ENCODE results near the gene CUX1. TPM values are rescaled to one million over a fixed set of nuclear protein-coding genes. Genes with fewer than 3 reads are reported as not detected.

The CUX1 gene
- total RNA-seq, 1 donor from 2014 or later = 89.1 TPM

- Mint-ChIP-seq H3K27me3 (ENCODE audit: unreplicated experiment) (no peaks in the 10 kb centered on the region), H3K27ac (ENCODE audit: unreplicated experiment) (no peak within 1 kb of the TSS), H3K9me3 (ENCODE audit: unreplicated experiment) (no peaks in the 10 kb centered on the region), H3K36me3 (ENCODE audit: unreplicated experiment) (no peaks in the 10 kb centered on the region), H3K4me3 (ENCODE audit: unreplicated experiment) (peak within 1 kb of the TSS; percentile 69), H3K4me1 (ENCODE audit: unreplicated experiment) (peaks cover 26% of the 10 kb centered on the region)
- DNase-seq (ENCODE audit: extremely low spot score, unreplicated experiment) = no peak
- TF ChIP-seq CTCF (IDR thresholded peaks at IDR 0.05) = no peak
These were observed 469.0 kb downstream of the CUX1 start, which contains the start of gene SH2B2 for GRCh38 chr7:102286237-102287110. TSS of gene SH2B2 (plus strand) at chr7:102286868. CDS start at chr7:102300551, 13,683 bp downstream.

- no peak overlapping the region for H3K27ac Mint-ChIP-seq (ENCODE audit: unreplicated experiment)
- H3K4me3 Mint-ChIP-seq (ENCODE audit: unreplicated experiment) = peak overlapping the region; percentile 68
- no peak for TF ChIP-seq CTCF (IDR thresholded peaks at IDR 0.05)
- no peaks in the 10 kb centered on the region for H3K9me3 Mint-ChIP-seq (ENCODE audit: unreplicated experiment)
- H3K36me3 Mint-ChIP-seq (ENCODE audit: unreplicated experiment) = no peaks in the 10 kb centered on the region
- no peak for DNase-seq (ENCODE audit: extremely low spot score, unreplicated experiment)
- H3K27me3 Mint-ChIP-seq (ENCODE audit: unreplicated experiment) = no peaks in the 10 kb centered on the region
- H3K4me1 Mint-ChIP-seq (ENCODE audit: unreplicated experiment) = peaks cover 29% of the 10 kb centered on the region
These were observed 469.9 kb downstream of the CUX1 start for GRCh38 chr7:102287111-102287980.

- H3K36me3 Mint-ChIP-seq (ENCODE audit: unreplicated experiment) = no peaks in the 10 kb centered on the region
- H3K9me3 Mint-ChIP-seq (ENCODE audit: unreplicated experiment) = no peaks in the 10 kb centered on the region
- peaks cover 29% of the 10 kb centered on the region for H3K4me1 Mint-ChIP-seq (ENCODE audit: unreplicated experiment)
- DNase-seq (ENCODE audit: extremely low spot score, unreplicated experiment) = no peak
- no peak overlapping the region for H3K27ac Mint-ChIP-seq (ENCODE audit: unreplicated experiment)
- no peak for TF ChIP-seq CTCF (IDR thresholded peaks at IDR 0.05)
- no peaks in the 10 kb centered on the region for H3K27me3 Mint-ChIP-seq (ENCODE audit: unreplicated experiment)
- peak overlapping the region; percentile 62 for H3K4me3 Mint-ChIP-seq (ENCODE audit: unreplicated experiment)
These were observed 470.5 kb downstream of the CUX1 start for GRCh38 chr7:102287981-102288278.

GRCh38 chr7:102288285-102288930, 471.0 kb downstream of the CUX1 start:
- no peaks in the 10 kb centered on the region for H3K36me3 Mint-ChIP-seq (ENCODE audit: unreplicated experiment)
- no peak overlapping the region for H3K27ac Mint-ChIP-seq (ENCODE audit: unreplicated experiment)
- TF ChIP-seq CTCF (IDR thresholded peaks at IDR 0.05) = peak; percentile 20
- no peaks in the 10 kb centered on the region for H3K27me3 Mint-ChIP-seq (ENCODE audit: unreplicated experiment)
- no peak for DNase-seq (ENCODE audit: extremely low spot score, unreplicated experiment)
- H3K9me3 Mint-ChIP-seq (ENCODE audit: unreplicated experiment) = no peaks in the 10 kb centered on the region
- H3K4me3 Mint-ChIP-seq (ENCODE audit: unreplicated experiment) = peak overlapping the region; percentile 62
- peaks cover 29% of the 10 kb centered on the region for H3K4me1 Mint-ChIP-seq (ENCODE audit: unreplicated experiment)
